H1 (cell line): Measurements from ENCODE around the gene MRAP2. TPM values are rescaled to one million over a fixed set of nuclear protein-coding genes. Genes with fewer than 3 reads are reported as not detected.

Experiments
- CTCF ChIA-PET: fragments of 300-600 bp; sonication (Branson Sonifier 250); formaldehyde crosslinking; loops from one replicate; lab custom pipeline; 2021; ENCODE audit not compliant: partially characterized antibody; lab: Charles Lee
- POLR2A ChIA-PET: fragments of 300-600 bp; sonication (Branson Sonifier 250); formaldehyde crosslinking; loops from one replicate; lab custom pipeline; 2021; ENCODE audit warnings: inconsistent platforms; ENCODE audit not compliant: partially characterized antibody; lab: Charles Lee
- DNase-seq, 2 experiments: peaks; one replicate each; pipeline versions ENCODE4 v3.0.0 to v3.0.0-alpha.2; 2010 to 2022; ENCODE audit warnings: low spot score in 2 of 2, low read depth in 1 of 2, mixed read lengths in 1 of 2
- FAIRE-seq: peaks from 2 replicates; lab custom pipeline; 2011; peaks lifted over from hg19 to GRCh38; lab: Jason Lieb, UNC
- H2AFZ ChIP-seq: 2 replicates; pipeline ENCODE4 v1.8.1; 2012; ENCODE audit warnings: low read length, inconsistent platforms
- H2AK5ac ChIP-seq: 2 replicates; pipeline ENCODE4 v1.6.1; 2013; ENCODE audit warnings: low read depth, low read length
- H2BK120ac ChIP-seq: replicated peaks from 2 replicates; pipeline ENCODE3; 2013; ENCODE audit warnings: low read depth, low read length, inconsistent platforms
- H2BK12ac ChIP-seq: 2 replicates; pipeline ENCODE4 v1.6.1; 2013; ENCODE audit warnings: low read depth, low read length
- H2BK15ac ChIP-seq: 2 replicates; pipeline ENCODE4 v1.6.1; 2013; ENCODE audit warnings: low read length
- H2BK20ac ChIP-seq: 2 replicates; pipeline ENCODE4 v1.6.1; 2013; ENCODE audit warnings: low read length
- H2BK5ac ChIP-seq: 2 replicates; pipeline ENCODE4 v1.6.1; 2013; ENCODE audit warnings: low read depth, low read length
- H3K14ac ChIP-seq: 2 replicates; pipeline ENCODE4 v1.6.1; 2013; ENCODE audit warnings: inconsistent platforms; ENCODE audit not compliant: insufficient read length
- H3K18ac ChIP-seq: 2 replicates; pipeline ENCODE4 v1.6.1; 2013; ENCODE audit warnings: low read length; ENCODE audit errors: extremely low read depth
- H3K23ac ChIP-seq: 2 replicates; pipeline ENCODE4 v1.6.1; 2013; ENCODE audit warnings: inconsistent platforms; ENCODE audit not compliant: insufficient read length
- H3K23me2 ChIP-seq: 2 replicates; pipeline ENCODE4 v1.6.1; 2013; ENCODE audit warnings: low read depth, low read length
- H3K27ac ChIP-seq: 2 replicates; pipeline ENCODE4 v1.6.1; 2011; ENCODE audit warnings: low read depth, low read length, inconsistent platforms
- H3K27me3 ChIP-seq, 4 experiments: replicated peaks in 1 of 4; 1 replicate in 1 of 4; 2 replicates in 3 of 4; pipeline versions ENCODE4 v1.6.1 to v1.8.1; 2011 to 2013; ENCODE audit warnings: low read length in 3 of 4, mild to moderate bottlenecking in 3 of 4, inconsistent platforms in 2 of 4, mixed read lengths in 2 of 4, moderate library complexity in 1 of 4; ENCODE audit not compliant: control insufficient read depth in 3 of 4, insufficient read depth in 3 of 4; ENCODE audit errors: extremely low read depth in 1 of 4
- H3K36me3 ChIP-seq, 4 experiments: 2 replicates each; pipeline versions ENCODE4 v1.6.1 to v1.8.1; 2011 to 2013; ENCODE audit warnings: mild to moderate bottlenecking in 4 of 4, low read length in 3 of 4, moderate library complexity in 2 of 4, control low read depth in 1 of 4, inconsistent platforms in 1 of 4; ENCODE audit not compliant: insufficient read depth in 4 of 4, control insufficient read depth in 2 of 4
- H3K4ac ChIP-seq: replicated peaks from 2 replicates; pipeline ENCODE3; 2013; ENCODE audit warnings: low read length, low read depth, mixed read lengths, inconsistent platforms; ENCODE audit not compliant: insufficient read length
- H3K4me1 ChIP-seq, 4 experiments: replicated peaks in 1 of 4; 1 replicate in 1 of 4; 2 replicates in 3 of 4; pipeline versions ENCODE4 v1.6.1 to v1.8.1; 2011 to 2013; ENCODE audit warnings: low read length in 3 of 4, inconsistent platforms in 2 of 4, mixed read lengths in 1 of 4; ENCODE audit not compliant: insufficient read depth in 4 of 4, control insufficient read depth in 3 of 4
- H3K4me2 ChIP-seq, 2 experiments: 2 replicates each; pipeline versions ENCODE4 v1.6.1 to v1.8.1; 2011 to 2013; ENCODE audit warnings: low read depth in 2 of 2, low read length in 2 of 2, control low read depth in 1 of 2, inconsistent platforms in 1 of 2, mild to moderate bottlenecking in 1 of 2; ENCODE audit not compliant: insufficient read depth in 1 of 2
- H3K4me3 ChIP-seq, 4 experiments: fragments of 200-600, 300-600 bp in 1 of 4; sonication (generic), shearing (Covaris generic), sonication (Bioruptor Twin) in 1 of 4; 2 replicates each; pipeline versions ENCODE4 v1.5.1 to v1.8.1; 2011 to 2016; ENCODE audit warnings: low read length in 4 of 4, low read depth in 3 of 4, control low read depth in 2 of 4, inconsistent platforms in 2 of 4, mild to moderate bottlenecking in 2 of 4, mixed read lengths in 1 of 4, moderate library complexity in 1 of 4; ENCODE audit not compliant: insufficient read depth in 2 of 4; ENCODE audit errors: extremely low read depth in 1 of 4
- H3K56ac ChIP-seq: replicated peaks from 2 replicates; pipeline ENCODE3; 2013; ENCODE audit warnings: low read depth, mild to moderate bottlenecking, mixed read lengths, low read length, inconsistent platforms; ENCODE audit not compliant: insufficient read length
- H3K79me1 ChIP-seq: 2 replicates; pipeline ENCODE4 v1.6.1; 2013; ENCODE audit warnings: low read depth, low read length, control low read depth
- H3K79me2 ChIP-seq, 2 experiments: 2 replicates each; pipeline versions ENCODE4 v1.6.1 to v1.8.1; 2012 to 2013; ENCODE audit warnings: low read length in 2 of 2, mild to moderate bottlenecking in 2 of 2, inconsistent platforms in 1 of 2; ENCODE audit not compliant: insufficient read depth in 2 of 2, control insufficient read depth in 1 of 2
- H3K9ac ChIP-seq, 4 experiments: replicated peaks in 1 of 4; 1 replicate in 1 of 4; 2 replicates in 3 of 4; pipeline versions ENCODE4 v1.6.1 to v1.8.1; 2011 to 2013; ENCODE audit warnings: low read depth in 3 of 4, low read length in 3 of 4, control low read depth in 2 of 4, mild to moderate bottlenecking in 2 of 4, moderate library complexity in 2 of 4, inconsistent platforms in 1 of 4; ENCODE audit errors: extremely low read depth in 1 of 4
- H3K9me3 ChIP-seq, 2 experiments: 2 replicates each; pipeline versions ENCODE4 v1.6.1 to v1.8.1; 2012 to 2013; ENCODE audit warnings: mild to moderate bottlenecking in 2 of 2, moderate library complexity in 2 of 2, control low read depth in 1 of 2, inconsistent platforms in 1 of 2, low read depth in 1 of 2, low read length in 1 of 2, mixed read lengths in 1 of 2; ENCODE audit not compliant: insufficient read depth in 2 of 2
- H4K20me1 ChIP-seq, 2 experiments: replicated peaks in 1 of 2; 2 replicates each; pipeline versions ENCODE3 to v1.8.1; 2011 to 2013; ENCODE audit warnings: inconsistent platforms in 2 of 2, low read length in 2 of 2, mild to moderate bottlenecking in 1 of 2; ENCODE audit not compliant: insufficient read depth in 2 of 2, control insufficient read depth in 1 of 2
- H4K5ac ChIP-seq: 2 replicates; pipeline ENCODE4 v1.6.1; 2013; ENCODE audit warnings: low read length, low read depth, mixed read lengths, inconsistent platforms; ENCODE audit not compliant: insufficient read length
- H4K8ac ChIP-seq: 2 replicates; pipeline ENCODE4 v1.8.0; 2013; ENCODE audit warnings: mild to moderate bottlenecking, moderate library complexity, low read length, inconsistent platforms; ENCODE audit not compliant: insufficient read depth; ENCODE audit errors: extremely low read depth
- H4K91ac ChIP-seq: replicated peaks from 2 replicates; pipeline ENCODE3; 2013; ENCODE audit warnings: low read length, mixed read lengths, inconsistent platforms; ENCODE audit not compliant: insufficient read length
- EZH2 ChIP-seq: fragments of 200-600 bp; sonication (generic); IDR thresholded peaks from 2 replicates; pipeline ENCODE4 v1.7.1; 2012; ENCODE audit warnings: low read depth, mild to moderate bottlenecking, moderate library complexity, low read length, inconsistent platforms; ENCODE audit not compliant: severe bottlenecking
- GTF2F1 ChIP-seq: IDR thresholded peaks from 2 replicates; pipeline ENCODE4 v1.6.1; 2012; ENCODE audit warnings: low read depth, low read length, improper control_type of control experiment, borderline replicate concordance
- JUND ChIP-seq: IDR thresholded peaks from 2 replicates; pipeline ENCODE4 v1.6.1; 2011; ENCODE audit warnings: mild to moderate bottlenecking, improper control_type of control experiment, low read length
- MAX ChIP-seq: IDR thresholded peaks from 2 replicates; pipeline ENCODE4 v1.6.1; 2012; ENCODE audit warnings: inconsistent platforms
- NANOG ChIP-seq: IDR thresholded peaks from 2 replicates; pipeline ENCODE4 v1.6.1; 2011; ENCODE audit warnings: low read length, low read depth, mild to moderate bottlenecking, inconsistent platforms; ENCODE audit not compliant: insufficient read depth, poor library complexity, severe bottlenecking
- POLR2A ChIP-seq, 2 experiments: IDR thresholded peaks; 1 replicate in 1 of 2; 2 replicates in 1 of 2; pipeline ENCODE4 v1.6.1; 2011; ENCODE audit warnings: low read depth in 2 of 2, low read length in 2 of 2, mild to moderate bottlenecking in 2 of 2; ENCODE audit errors: control extremely low read depth in 1 of 2
- POU5F1 ChIP-seq: IDR thresholded peaks from 2 replicates; pipeline ENCODE4 v1.6.1; 2011; ENCODE audit warnings: low read depth, mild to moderate bottlenecking, low read length, moderate library complexity
- RAD21 ChIP-seq, 2 experiments: IDR thresholded peaks in 1 of 2; conservative IDR thresholded peaks in 1 of 2; 2 replicates each; pipeline ENCODE4 v1.6.1; 2011; ENCODE audit warnings: low read depth in 2 of 2, low read length in 2 of 2, improper control_type of control experiment in 1 of 2, inconsistent platforms in 1 of 2, mild to moderate bottlenecking in 1 of 2, moderate library complexity in 1 of 2
- SAP30 ChIP-seq: fragments of 300-600 bp; sonication (generic); IDR thresholded peaks from 2 replicates; pipeline ENCODE4 v1.7.1; 2012; ENCODE audit warnings: low read length, moderate library complexity, mild to moderate bottlenecking, inconsistent platforms; ENCODE audit not compliant: insufficient read depth, insufficient replicate concordance
- SP1 ChIP-seq: IDR thresholded peaks from 2 replicates; pipeline ENCODE4 v1.6.1; 2011; ENCODE audit warnings: low read depth, low read length
- SP4 ChIP-seq: IDR thresholded peaks from 2 replicates; pipeline ENCODE4 v1.6.1; 2012; ENCODE audit warnings: low read length, inconsistent platforms
- SRF ChIP-seq: IDR thresholded peaks from 2 replicates; pipeline ENCODE4 v1.6.1; 2011; ENCODE audit warnings: mild to moderate bottlenecking, low read depth, low read length, moderate library complexity
- YY1 ChIP-seq: IDR thresholded peaks from 2 replicates; pipeline ENCODE4 v1.6.1; 2011; ENCODE audit warnings: low read depth, mild to moderate bottlenecking, low read length
- WGBS, 2 experiments: shearing (Covaris generic) in 1 of 2; methylation state at CpG; one replicate each; pipeline versions ENCODE4 v1.1.6 to v1.1.7; 2013 to 2015; ENCODE audit warnings: low lambda C conversion rate in 2 of 2, mixed read lengths in 2 of 2, inconsistent platforms in 1 of 2, low coverage in 1 of 2, missing lambda C conversion rate in 1 of 2; ENCODE audit not compliant: insufficient replicate concordance in 2 of 2, insufficient coverage in 1 of 2, insufficient read length in 1 of 2; ENCODE audit errors: extremely low coverage in 1 of 2, missing lambda C conversion rate in 1 of 2; 5-methylcytosine and 5-hydroxymethylcytosine counted together
- polyA plus RNA-seq, 7 experiments: library from polyadenylated mRNA; depleted of rRNA in 3 of 7; stranded (reverse) in 5 of 7; unstranded in 2 of 7; fragments of >200 nt in 5 of 7; fragments of 200-250 nt in 2 of 7; gene quantifications; 1 replicate in 5 of 7; 2 replicates in 1 of 7; 4 replicates in 1 of 7; pipeline versions ENCODE4 v1.2.1 to v1.2.3, GENCODE V29; 2011 to 2013; ENCODE audit warnings: missing spikeins in 2 of 7, mixed read lengths in 2 of 7
- total RNA-seq: library from RNA; stranded (reverse); fragmentation: NEBNext Ultra II Directional; extraction: Animal tissue kit (Norgen Biotek cat#: 25700); gene quantifications from 2 replicates; pipeline ENCODE4 v1.2.1, GENCODE V29; 2021

Gene MRAP2
- total and polyA plus RNA-seq, 2 of the 8 experiments (the other 6 are each of a cell fraction or from before 2014, with no cell fraction given), result 5.0 to 11.0 TPM

GRCh38 chr6:84003654-84004053, 29.9 kb upstream of the MRAP2 start:
- Histone ChIP-seq H3K4ac (no peak overlapping the region), H3K4me1 (peaks cover 0 to 6% (median 2%) of the 10 kb centered on the region in 4 experiments; a peak in 3 of 7 replicates), H4K8ac (no peak overlapping the region), H3K9ac (no peak overlapping the region), H3K56ac (no peak overlapping the region), H2BK120ac (no peak overlapping the region), H2BK12ac (no peak overlapping the region), H3K79me1 (no peaks in the 10 kb centered on the region), H4K91ac (no peak overlapping the region), H3K23me2 (no peaks in the 10 kb centered on the region), H3K79me2 (no peaks in the 10 kb centered on the region), H3K27ac (no peak overlapping the region), H2BK20ac (no peak overlapping the region), H2BK15ac (no peak overlapping the region), H3K4me2 (no peak overlapping the region), H3K18ac (no peak overlapping the region), H3K27me3 (no peaks in the 10 kb centered on the region), H2BK5ac (no peak overlapping the region), H2AFZ (no peak overlapping the region), H3K14ac (no peak overlapping the region), H3K9me3 (no peaks in the 10 kb centered on the region), H4K5ac (no peak overlapping the region), H3K4me3 (no peak overlapping the region), H2AK5ac (no peak overlapping the region), H4K20me1 (no peaks in the 10 kb centered on the region), H3K36me3 (no peaks in the 10 kb centered on the region), H3K23ac (no peak overlapping the region)
- TF ChIP-seq SP4 (no peak), POU5F1 (no peak), JUND (no peak), RAD21 (IDR thresholded peaks at IDR 0.05 in 1 of 2, conservative IDR thresholded peaks at IDR 0.05 in 1 of 2; ENCODE audit: low read depth in 2 of 2, low read length in 2 of 2) (no peak), EZH2 (no peak), MAX (no peak), SRF (no peak), GTF2F1 (no peak), POLR2A (IDR thresholded peaks at IDR 0.05; ENCODE audit: control extremely low read depth in 1 of 2, low read depth in 2 of 2, low read length in 2 of 2) (no peak), SP1 (no peak), SAP30 (no peak), NANOG (no peak), YY1 (no peak)
- DNase-seq, result no peak
- POLR2A ChIA-PET, result no interaction called here
- CTCF ChIA-PET, result no interaction called here
- FAIRE-seq, result no peak
- 94% methylated on average over 4 of the region's 4 CpGs; no CpG with 5 or more reads in 1 of the 2 experiments for WGBS, 2 experiments
